GM12891 (cell line): Measurements from ENCODE around the gene FAM222B.
"Not testable (repeated sequence)": the region's sequence is repeated elsewhere in the genome, so short reads cannot be mapped to it uniquely, and the experiment has no call there.

Experiments
- POLR2A ChIP-seq: IDR thresholded peaks from 2 replicates; pipeline ENCODE4 v1.6.1; 2011; ENCODE audit warnings: low read depth, low read length, control low read depth
- POLR2AphosphoS5 ChIP-seq: IDR thresholded peaks from 2 replicates; pipeline ENCODE4 v1.6.1; 2011; ENCODE audit warnings: low read depth, low read length, control low read depth
- POU2F2 ChIP-seq: IDR thresholded peaks from 2 replicates; pipeline ENCODE4 v1.6.1; 2011; ENCODE audit warnings: low read depth, mild to moderate bottlenecking, control low read depth, low read length, moderate library complexity
- SPI1 ChIP-seq: IDR thresholded peaks from 2 replicates; pipeline ENCODE4 v1.6.1; 2011; ENCODE audit warnings: low read depth, low read length, control low read depth
- TAF1 ChIP-seq: IDR thresholded peaks from 2 replicates; pipeline ENCODE4 v1.6.1; 2011; ENCODE audit warnings: low read depth, low read length, control low read depth

- TF ChIP-seq POLR2A, POLR2AphosphoS5, TAF1, POU2F2, SPI1: not testable (repeated sequence)
These were observed 106.4 kb downstream of the FAM222B start for GRCh38 chr17:28735913-28736769.
